Gastroesophageal sphincter (tissue), 4 donors: ENCODE data around the gene LYL1. TPM values are rescaled to one million over a fixed set of nuclear protein-coding genes. Genes with fewer than 3 reads are reported as not detected.
A peak's percentile ranks its signal among the peaks of the same experiment; 100 is the strongest.

Experiments
- ATAC-seq: fragments of 150-250 bp; one replicate; pipeline ENCODE4 v1.9.1; 2016; ENCODE audit warnings: mild to moderate bottlenecking, moderate library complexity
- H3K27ac ChIP-seq, 4 donors: fragments of 200-600 bp; sonication (generic) in 3 of 4; 1 replicate in 3 of 4; 2 replicates in 1 of 4; pipeline ENCODE4 v1.5.1; 2016 to 2019
- H3K27me3 ChIP-seq: fragments of 200-600 bp; sonication (generic); one replicate; pipeline ENCODE4 v1.5.1; 2019
- H3K36me3 ChIP-seq, 2 donors: fragments of 200-600 bp; sonication (generic); one replicate each; pipeline ENCODE4 v1.5.1; 2019; ENCODE audit warnings: control low read depth in 1 of 2
- H3K4me1 ChIP-seq, 3 donors: fragments of 200-600 bp; sonication (generic); 1 replicate in 2 of 3; 2 replicates in 1 of 3; pipeline ENCODE4 v1.5.1; 2016 to 2019; ENCODE audit warnings: control low read depth in 2 of 3
- H3K4me3 ChIP-seq, 2 donors: fragments of 200-600 bp; sonication (generic); one replicate each; pipeline ENCODE4 v1.5.1; 2019; ENCODE audit warnings: mild to moderate bottlenecking in 1 of 2, moderate library complexity in 1 of 2
- H3K9me3 ChIP-seq, 3 donors: fragments of 200-600 bp; sonication (generic); one replicate each; pipeline ENCODE4 v1.5.1; 2017 to 2019; ENCODE audit warnings: control low read depth in 2 of 3
- CTCF ChIP-seq, 4 experiments: fragments of 200-600 bp in 2 of 4; fragments of 450-650 bp in 2 of 4; sonication (generic) in 1 of 4; IDR thresholded peaks; one replicate each; pipeline ENCODE4 v1.5.1; 2017 to 2019; ENCODE audit warnings: antibody characterized with exemption in 4 of 4, mild to moderate bottlenecking in 2 of 4, moderate library complexity in 2 of 4
- EP300 ChIP-seq: sonication (generic); formaldehyde crosslinking; IDR thresholded peaks from one replicate; pipeline ENCODE4 v1.6.1; 2017; ENCODE audit warnings: antibody characterized with exemption, mild to moderate bottlenecking
- POLR2A ChIP-seq, 2 donors: fragments of 450-650 bp; IDR thresholded peaks; one replicate each; pipeline ENCODE4 v1.6.1; 2017; ENCODE audit warnings: antibody characterized with exemption in 2 of 2, mild to moderate bottlenecking in 2 of 2, moderate library complexity in 1 of 2
- POLR2AphosphoS5 ChIP-seq: sonication (generic); formaldehyde crosslinking; IDR thresholded peaks from one replicate; pipeline ENCODE4 v1.6.1; 2017; ENCODE audit warnings: antibody characterized with exemption
- WGBS, 2 donors: methylation state at CpG; one replicate each; pipeline ENCODE4 v1.1.5; 2018; ENCODE audit warnings: low coverage in 1 of 2; 5-methylcytosine and 5-hydroxymethylcytosine counted together
- total RNA-seq, 4 donors: library from RNA; depleted of rRNA; stranded (reverse); fragments of >200 nt; gene quantifications; one replicate each; pipeline ENCODE4 v1.1.0, GENCODE V29; 2016

The LYL1 gene
- total RNA-seq, 4 donors from 2014 or later = 9.9 to 11.8 (median 10.8) TPM

DNA sequence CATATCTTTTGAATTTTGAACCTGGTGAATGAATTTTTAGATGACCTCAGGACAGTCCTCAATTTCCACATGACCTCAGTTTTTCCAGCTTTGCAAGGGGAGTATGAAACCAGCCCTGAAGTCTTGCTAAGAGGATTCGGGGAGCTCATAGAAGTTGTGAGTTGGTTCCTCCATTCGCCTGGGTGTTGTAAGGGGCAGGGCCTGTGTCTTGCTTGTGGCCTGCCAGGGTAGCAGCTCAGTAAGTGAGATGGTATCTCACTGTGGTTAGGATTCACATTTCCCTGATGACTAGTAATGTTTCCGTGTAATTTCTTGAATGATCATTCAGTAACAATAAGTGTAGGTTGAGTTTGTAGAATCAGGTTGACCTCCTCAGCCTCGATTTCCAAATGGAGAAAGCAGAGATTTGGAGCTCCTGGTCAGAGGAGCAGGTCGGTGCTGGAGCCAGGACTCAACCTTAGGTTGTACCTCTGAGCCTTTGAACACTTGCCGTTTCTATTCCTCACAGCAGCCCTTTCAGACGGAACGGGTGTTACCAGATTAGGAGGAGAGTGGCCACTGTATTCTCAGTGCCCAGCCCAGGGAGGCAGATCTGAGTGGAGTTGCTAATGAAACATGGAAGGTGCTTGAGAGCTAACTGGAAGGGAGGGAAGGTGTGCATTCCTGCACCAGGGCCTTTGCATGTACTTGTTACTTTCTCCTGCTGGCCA lies 30.0 kb upstream of the LYL1 start:
- H3K9me3 ChIP-seq = no peaks in the 10 kb centered on the region
- WGBS, 2 donors = 77 to 79% methylated on average over 5 to 8 of the region's 8 CpGs
- H3K36me3 ChIP-seq = peaks cover 0 to 26% of the 10 kb centered on the region in 2 donors
- no peak overlapping the region for H3K4me3 ChIP-seq
- H3K27ac ChIP-seq = peak overlapping the region in 1 of 4 donors; percentile 56
- no peak for TF ChIP-seq CTCF (IDR thresholded peaks at IDR 0.05)
- TF ChIP-seq POLR2AphosphoS5 = no peak
- TF ChIP-seq POLR2A (IDR thresholded peaks at IDR 0.05) = no peak
- TF ChIP-seq EP300 = no peak
- no peaks in the 10 kb centered on the region for H3K27me3 ChIP-seq
- no peak for ATAC-seq
- peaks cover 0 to 26% (median 0%) of the 10 kb centered on the region in 3 donors for H3K4me1 ChIP-seq

- H3K4me1 ChIP-seq = peaks cover 0 to 26% (median 0%) of the 10 kb centered on the region in 3 donors
- H3K27me3 ChIP-seq = no peaks in the 10 kb centered on the region
- H3K27ac ChIP-seq = no peak overlapping the region
- no peak for ATAC-seq
- H3K9me3 ChIP-seq = no peaks in the 10 kb centered on the region
- TF ChIP-seq EP300 (no peak), POLR2AphosphoS5 (no peak), CTCF (IDR thresholded peaks at IDR 0.05) (no peak), POLR2A (IDR thresholded peaks at IDR 0.05) (no peak)
- H3K36me3 ChIP-seq = peaks cover 0 to 18% of the 10 kb centered on the region in 2 donors
- WGBS, 2 donors = 84 to 95% methylated on average over 3 of the region's 3 CpGs
- H3K4me3 ChIP-seq = no peak overlapping the region
Observed at GRCh38 chr19:13130886-13131490, 28.3 kb upstream of the LYL1 start.

DNA sequence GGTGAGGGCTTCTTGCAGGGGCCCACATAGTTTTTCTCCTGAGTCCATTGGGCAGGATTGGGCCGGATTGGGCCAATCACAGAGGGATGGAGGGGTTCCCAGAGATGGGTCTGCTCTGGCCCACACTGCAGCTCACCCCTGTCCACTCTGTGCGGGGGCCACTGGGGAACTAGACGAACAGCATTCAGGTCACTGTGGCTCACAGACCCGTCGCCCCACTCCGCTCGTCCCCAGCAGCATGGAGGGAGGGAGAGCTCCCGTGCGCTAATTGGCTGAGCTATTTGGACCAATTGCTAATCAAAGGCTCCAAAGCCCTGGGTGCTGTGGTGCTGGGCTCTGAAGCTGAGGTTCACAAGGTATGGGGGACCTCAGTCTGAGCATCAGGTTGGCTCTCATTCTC lies 26.7 kb upstream of the LYL1 start:
- no peaks in the 10 kb centered on the region for H3K27me3 ChIP-seq
- H3K27ac ChIP-seq = no peak overlapping the region
- TF ChIP-seq EP300 (no peak), CTCF (IDR thresholded peaks at IDR 0.05) (no peak), POLR2A (IDR thresholded peaks at IDR 0.05) (no peak), POLR2AphosphoS5 (no peak)
- no peak for ATAC-seq
- peaks cover 0 to 12% of the 10 kb centered on the region in 2 donors for H3K36me3 ChIP-seq
- H3K9me3 ChIP-seq = no peaks in the 10 kb centered on the region
- H3K4me3 ChIP-seq = no peak overlapping the region
- H3K4me1 ChIP-seq = peaks cover 0 to 15% (median 0%) of the 10 kb centered on the region in 3 donors
- no CpG with 5 or more reads among the region's 9 CpGs for WGBS, 2 donors

DNA sequence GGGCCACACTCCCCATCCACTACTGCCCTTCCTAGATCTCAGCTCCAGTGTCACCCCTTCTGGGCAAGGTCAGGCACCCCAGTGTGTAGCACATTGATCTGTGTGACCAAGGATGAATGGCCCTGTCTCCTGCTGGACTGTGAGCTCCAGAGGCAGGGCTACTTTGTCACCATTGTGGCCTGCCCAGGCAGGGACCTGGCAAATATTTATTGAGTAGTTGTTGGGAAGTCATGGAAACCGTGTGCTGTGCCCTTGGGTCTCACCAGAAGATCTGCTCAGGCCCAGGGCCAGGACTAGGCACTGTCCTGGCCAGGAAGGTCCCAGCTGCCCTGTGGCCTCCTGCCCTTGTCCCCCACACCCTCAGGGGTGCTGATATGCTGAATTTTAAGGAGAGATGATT lies 25.9 kb upstream of the LYL1 start:
- H3K27ac ChIP-seq = no peak overlapping the region
- TF ChIP-seq POLR2A (IDR thresholded peaks at IDR 0.05) (no peak), POLR2AphosphoS5 (no peak), CTCF (IDR thresholded peaks at IDR 0.05) (no peak), EP300 (no peak)
- H3K4me3 ChIP-seq = no peak overlapping the region
- no peaks in the 10 kb centered on the region for H3K27me3 ChIP-seq
- no peak for ATAC-seq
- peaks cover 0 to 16% of the 10 kb centered on the region in 2 donors for H3K36me3 ChIP-seq
- H3K4me1 ChIP-seq = peaks cover 0 to 7% (median 0%) of the 10 kb centered on the region in 3 donors
- no peaks in the 10 kb centered on the region for H3K9me3 ChIP-seq
- no CpG with 5 or more reads among the region's 1 CpG for WGBS, 2 donors
